ENCODE measurements around the gene TRPM3. TPM values are rescaled to one million over a fixed set of nuclear protein-coding genes. Genes with fewer than 3 reads are reported as not detected.

Gene TRPM3
- polyA plus RNA-seq, 3 donors: not detected

GRCh38 chr9:70597886-70598285, 523.5 kb downstream of the TRPM3 start:
- H3K27ac Mint-ChIP-seq: no peak overlapping the region
- DNase-seq: no peak
- H3K27me3 Mint-ChIP-seq (ENCODE audit: low read depth in 3 of 3): no peaks in the 10 kb centered on the region

GRCh38 chr9:70595211-70595610, 526.2 kb downstream of the TRPM3 start:
- Histone ChIP-seq H4K20me1 (ENCODE audit: insufficient read depth, low read length) (no peaks in the 10 kb centered on the region), H3K9ac (ENCODE audit: insufficient read depth, low read length, poor library complexity, severe bottlenecking) (no peak overlapping the region), H3K27ac (ENCODE audit: low read depth in 1 of 2, low read length in 2 of 2) (no peak overlapping the region), H3K79me2 (ENCODE audit: insufficient read depth, low read length) (no peaks in the 10 kb centered on the region), H3K36me3 (replicated peaks in 1 of 2; ENCODE audit: control insufficient read depth in 1 of 2, insufficient read depth in 2 of 2, low read length in 2 of 2) (no peaks in the 10 kb centered on the region), H3K4me1 (ENCODE audit: control insufficient read depth in 1 of 2, insufficient read depth in 2 of 2, low read length in 2 of 2) (no peaks in the 10 kb centered on the region), H3K27me3 (ENCODE audit: control insufficient read depth in 2 of 2, insufficient read depth in 2 of 2, low read length in 2 of 2) (no peaks in the 10 kb centered on the region), H3K4me3 (replicated peaks in 1 of 3; ENCODE audit: low read depth in 2 of 3, low read length in 3 of 3) (no peak overlapping the region), H3K4me2 (replicated peaks; ENCODE audit: extremely low read depth, low read length, poor library complexity, severe bottlenecking) (no peak overlapping the region), H2AFZ (ENCODE audit: insufficient read depth, low read depth, low read length, poor library complexity, severe bottlenecking) (no peak overlapping the region), H3K9me3 (replicated peaks in 1 of 2; ENCODE audit: control insufficient read depth in 1 of 2, insufficient read depth in 1 of 2, low read length in 2 of 2) (no peaks in the 10 kb centered on the region)
- no peak overlapping the region for H3K4me3 Mint-ChIP-seq
- no peaks in the 10 kb centered on the region for H3K4me1 Mint-ChIP-seq
- intact Hi-C loops (cut with micrococcal nuclease): no loop called here
- no peak for TF ChIP-seq CTCF (IDR thresholded peaks at IDR 0.05)
- H3K27ac Mint-ChIP-seq: no peak overlapping the region
- WGBS (ENCODE audit: insufficient coverage): 100% methylated on average over 1 of the region's 4 CpGs
- no peak for DNase-seq
- H3K27me3 Mint-ChIP-seq (ENCODE audit: low read depth in 3 of 3): no peaks in the 10 kb centered on the region
- H3K9me3 Mint-ChIP-seq: no peaks in the 10 kb centered on the region
- no peaks in the 10 kb centered on the region for H3K36me3 Mint-ChIP-seq

More at GRCh38 chr9:70597886-70598285, 523.5 kb downstream of the TRPM3 start:
- intact Hi-C loops (cut with micrococcal nuclease): no loop called here
- Histone ChIP-seq H3K79me2 (ENCODE audit: insufficient read depth, low read length) (no peaks in the 10 kb centered on the region), H2AFZ (ENCODE audit: insufficient read depth, low read depth, low read length, poor library complexity, severe bottlenecking) (no peak overlapping the region), H3K4me1 (ENCODE audit: control insufficient read depth in 1 of 2, insufficient read depth in 2 of 2, low read length in 2 of 2) (no peaks in the 10 kb centered on the region), H3K27me3 (ENCODE audit: control insufficient read depth in 2 of 2, insufficient read depth in 2 of 2, low read length in 2 of 2) (no peaks in the 10 kb centered on the region), H3K4me3 (replicated peaks in 1 of 3; ENCODE audit: low read depth in 2 of 3, low read length in 3 of 3) (no peak overlapping the region), H4K20me1 (ENCODE audit: insufficient read depth, low read length) (no peaks in the 10 kb centered on the region), H3K4me2 (replicated peaks; ENCODE audit: extremely low read depth, low read length, poor library complexity, severe bottlenecking) (no peak overlapping the region), H3K27ac (ENCODE audit: low read depth in 1 of 2, low read length in 2 of 2) (no peak overlapping the region), H3K36me3 (replicated peaks in 1 of 2; ENCODE audit: control insufficient read depth in 1 of 2, insufficient read depth in 2 of 2, low read length in 2 of 2) (no peaks in the 10 kb centered on the region), H3K9ac (ENCODE audit: insufficient read depth, low read length, poor library complexity, severe bottlenecking) (no peak overlapping the region), H3K9me3 (replicated peaks in 1 of 2; ENCODE audit: control insufficient read depth in 1 of 2, insufficient read depth in 1 of 2, low read length in 2 of 2) (no peaks in the 10 kb centered on the region)
- Mint-ChIP-seq H3K4me1 (peaks cover 3% of the 10 kb centered on the region), H3K4me3 (no peak overlapping the region), H3K9me3 (peaks cover 0 to 3% (median 0%) of the 10 kb centered on the region in 7 donors), H3K36me3 (no peaks in the 10 kb centered on the region)
- no peak for TF ChIP-seq CTCF (IDR thresholded peaks at IDR 0.05)

All from CD14-positive monocyte (primary cell).